ENCODE data around the gene USH2A.

- no peak for TF ChIP-seq POLR2A (IDR thresholded peaks at IDR 0.05)
- TF ChIP-seq CTCF (IDR thresholded peaks at IDR 0.05), result no peak
These were observed 523.3 kb downstream of the USH2A start for GRCh38 chr1:215899901-215900300.
